Stimulated activated CD4-positive, alpha-beta T cell treated with anti-CD3 and anti-CD28 coated beads, TNF-alpha, amount 100 ng/mL, for 1 hour (primary cell): ENCODE data around the gene TMEM14C.

ENCODE experiments used
- DNase-seq, 3 donors: peaks; one replicate each; pipeline ENCODE4 v3.0.0-alpha.2; 2020; ENCODE audit warnings: low read depth in 3 of 3, low spot score in 1 of 3

TMEM14C gene

GRCh38 chr6:10722820-10723566, at the start of gene TMEM14C:
TSS of gene TMEM14C (plus strand) at chr6:10723070. CDS start at chr6:10724614, 1,544 bp downstream.
- DNase-seq, result peak; percentile 48 to 75 (median 68)

- DNase-seq, result no peak
Observed at GRCh38 chr6:10676403-10676802, 46.5 kb upstream of the TMEM14C start.

- DNase-seq, result no peak
Observed at GRCh38 chr6:10678456-10678855, 44.4 kb upstream of the TMEM14C start.

GRCh38 chr6:10681795-10682194, 41.1 kb upstream of the TMEM14C start:
- no peak for DNase-seq

- DNase-seq, result no peak
Observed at GRCh38 chr6:10682355-10682988, 40.4 kb upstream of the TMEM14C start.

GRCh38 chr6:10684618-10685017, 38.3 kb upstream of the TMEM14C start:
- DNase-seq, result no peak

- DNase-seq, result no peak
Observed at GRCh38 chr6:10685092-10685915, 37.6 kb upstream of the TMEM14C start.

GRCh38 chr6:10686901-10687300, 36.0 kb upstream of the TMEM14C start:
- no peak for DNase-seq

- DNase-seq, result no peak
Observed at GRCh38 chr6:10687582-10687981, 35.3 kb upstream of the TMEM14C start.

GRCh38 chr6:10690651-10691445, 32.0 kb upstream of the TMEM14C start:
- no peak for DNase-seq

GRCh38 chr6:10692965-10693538, 29.8 kb upstream of the TMEM14C start:
- DNase-seq, result no peak

GRCh38 chr6:10694302-10695085, 28.4 kb upstream of the TMEM14C start, which contains the start of the genes C6orf52 and PAK1IP1:
TSS of gene C6orf52 (minus strand) at chr6:10694616. CDS start at chr6:10687550, 7,066 bp downstream.
TSS of gene PAK1IP1 (plus strand) at chr6:10694972. CDS start at chr6:10694986, 14 bp downstream.
- DNase-seq, result peak; percentile 78 to 86 (median 81)

GRCh38 chr6:10695086-10695657, 27.7 kb upstream of the TMEM14C start:
- no peak for DNase-seq

GRCh38 chr6:10696655-10697054, 26.2 kb upstream of the TMEM14C start:
- no peak for DNase-seq

- DNase-seq, result no peak
Observed at GRCh38 chr6:10713962-10714361, 8.9 kb upstream of the TMEM14C start.

- no peak for DNase-seq
Observed at GRCh38 chr6:10719296-10719963, 3.4 kb upstream of the TMEM14C start.

GRCh38 chr6:10719964-10720264, 3.0 kb upstream of the TMEM14C start:
- DNase-seq, result no peak

- DNase-seq, result peak in 2 of 3 donors; percentile 29 to 38
Observed at GRCh38 chr6:10720265-10720959, 2.5 kb upstream of the TMEM14C start.
